DMS53 treated with DMSO at 0.1 percent for 48 hours (cell line): ENCODE measurements around the gene PIK3R1.
A peak's percentile ranks its signal among the peaks of the same experiment; 100 is the strongest.

Source experiments
- DNase-seq: peaks from one replicate; lab custom pipeline; 2025; ENCODE audit not compliant: unreplicated experiment; lab: John Stamatoyannopoulos, UW

PIK3R1 gene

DNA sequence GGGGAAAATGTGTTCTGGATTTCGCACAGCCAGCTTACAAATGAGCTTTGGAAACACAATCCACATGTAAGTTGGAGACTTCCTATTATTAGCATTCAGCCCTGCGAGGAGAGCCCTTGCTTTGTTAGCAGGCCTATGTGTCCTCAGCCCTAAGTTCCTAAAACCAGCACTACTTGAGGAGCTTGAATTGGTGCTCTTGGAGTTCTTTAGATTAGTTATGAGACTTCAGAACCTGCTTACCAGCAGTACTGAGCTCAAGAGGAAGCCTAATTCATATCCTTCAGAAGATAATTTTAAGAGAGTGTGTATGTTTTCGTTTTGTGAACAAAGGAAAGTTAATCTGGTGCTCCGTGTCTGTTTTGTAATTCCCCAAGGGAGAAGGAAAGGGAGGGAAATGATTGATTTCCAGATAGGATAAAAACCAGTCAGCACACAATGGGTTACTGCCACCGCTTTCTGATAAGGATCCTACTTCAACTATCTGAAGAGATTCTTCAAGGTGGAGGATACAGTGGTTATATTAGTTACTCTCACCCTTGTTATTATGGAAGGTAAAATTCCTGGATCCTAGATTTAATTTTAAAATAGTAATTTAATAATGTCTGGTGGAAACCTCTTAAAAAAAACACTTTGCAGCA is 35.2 kb downstream of the PIK3R1 start:
- DNase-seq, result no peak

DNA sequence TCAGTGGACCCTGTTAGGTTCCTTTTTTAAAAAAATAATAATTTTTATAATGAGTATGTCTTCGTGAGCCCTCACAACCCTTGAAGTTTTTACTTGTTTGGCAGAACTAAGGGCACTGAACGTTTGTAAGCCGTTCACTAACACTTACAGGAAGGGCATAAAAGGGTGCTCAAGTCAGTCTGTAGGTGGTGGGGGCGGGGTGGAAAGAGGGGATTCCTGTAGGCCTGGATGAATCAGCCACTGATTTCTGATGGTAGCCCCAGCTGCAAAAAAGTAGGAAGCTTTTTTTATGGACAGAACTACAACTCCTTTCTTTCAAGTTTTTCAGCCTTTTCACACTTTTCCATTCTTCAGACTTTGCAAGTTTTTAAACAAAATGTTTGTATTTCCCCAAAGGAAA is 35.8 kb downstream of the PIK3R1 start:
- DNase-seq, result no peak

DNA sequence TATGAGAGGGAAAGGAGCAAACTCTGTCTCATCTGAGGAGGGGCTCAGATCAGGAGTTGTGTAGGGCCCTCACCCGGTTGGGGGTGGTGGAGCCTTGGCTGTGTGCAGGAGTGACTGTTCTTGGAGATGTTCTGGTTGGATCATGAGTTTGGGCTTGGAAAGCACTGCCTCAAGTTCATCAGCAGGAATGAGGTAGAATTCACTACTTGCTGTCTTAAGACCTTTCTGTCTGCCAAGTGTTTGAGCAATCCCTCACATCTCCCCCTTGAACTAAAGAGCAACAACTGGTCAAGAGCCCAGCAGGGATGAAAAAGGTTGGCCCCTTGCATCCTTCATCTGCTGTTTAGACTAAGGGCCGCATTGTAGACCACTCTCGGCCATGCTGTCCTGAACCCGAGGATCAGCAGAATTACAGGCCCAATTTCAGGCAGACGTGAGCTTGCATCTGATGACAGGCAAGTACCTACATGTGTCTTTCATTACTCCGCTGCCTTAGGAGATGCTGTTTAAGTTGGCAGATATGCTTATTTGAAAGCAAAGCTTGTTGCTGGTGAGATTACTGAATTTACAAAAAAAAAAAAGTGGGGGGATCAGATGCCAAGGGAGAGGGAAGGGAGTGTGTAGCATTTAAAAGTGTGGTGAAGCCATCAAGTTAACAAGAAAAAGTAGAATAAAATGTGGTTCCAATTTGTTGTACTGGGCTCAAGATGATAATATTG is 36.4 kb downstream of the PIK3R1 start:
- DNase-seq, result no peak

DNA sequence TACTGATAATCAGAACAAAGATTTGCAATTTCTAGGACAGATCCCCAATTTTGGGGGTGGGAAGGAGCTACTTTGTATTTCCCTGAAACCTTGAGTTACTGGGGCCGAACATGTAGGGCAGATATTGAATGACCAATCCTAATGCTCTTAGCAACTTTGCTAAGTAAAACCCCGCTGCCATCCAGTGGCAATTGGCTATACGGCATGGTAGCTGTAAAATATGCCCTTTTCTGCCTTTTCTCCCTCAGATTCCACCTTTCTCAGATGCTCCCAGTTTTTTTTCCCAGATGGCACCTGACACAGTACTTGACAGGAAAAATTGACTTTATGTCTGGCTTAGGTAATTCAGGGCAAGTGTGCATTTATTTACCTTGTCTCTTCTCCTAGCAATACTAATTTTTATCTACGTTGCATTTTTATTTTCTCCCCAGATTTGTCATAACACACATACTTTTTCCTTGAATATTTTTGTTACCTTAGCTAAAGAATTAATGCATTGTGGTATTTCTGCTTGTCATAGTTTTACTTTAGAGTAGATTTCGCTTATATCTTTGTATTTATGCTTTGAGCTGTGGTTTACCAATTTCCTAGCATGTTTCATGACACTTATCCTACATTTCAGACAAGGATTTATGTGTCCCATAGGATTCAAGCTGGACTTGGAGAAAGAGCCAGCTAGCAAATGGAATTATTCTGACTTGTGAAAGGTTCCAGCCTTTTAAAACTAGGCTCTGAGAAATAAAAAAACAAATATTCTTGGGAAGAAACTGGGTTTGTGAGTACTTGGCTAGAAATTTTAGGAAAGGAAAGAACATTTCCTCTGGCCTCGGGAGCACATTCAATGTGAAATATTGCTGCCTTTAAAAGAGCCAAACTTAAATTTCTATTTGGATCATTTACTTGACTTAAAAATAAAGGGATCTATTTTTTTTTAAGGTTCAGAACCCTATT is 37.4 kb downstream of the PIK3R1 start:
- DNase-seq, result peak; percentile 69

DNA sequence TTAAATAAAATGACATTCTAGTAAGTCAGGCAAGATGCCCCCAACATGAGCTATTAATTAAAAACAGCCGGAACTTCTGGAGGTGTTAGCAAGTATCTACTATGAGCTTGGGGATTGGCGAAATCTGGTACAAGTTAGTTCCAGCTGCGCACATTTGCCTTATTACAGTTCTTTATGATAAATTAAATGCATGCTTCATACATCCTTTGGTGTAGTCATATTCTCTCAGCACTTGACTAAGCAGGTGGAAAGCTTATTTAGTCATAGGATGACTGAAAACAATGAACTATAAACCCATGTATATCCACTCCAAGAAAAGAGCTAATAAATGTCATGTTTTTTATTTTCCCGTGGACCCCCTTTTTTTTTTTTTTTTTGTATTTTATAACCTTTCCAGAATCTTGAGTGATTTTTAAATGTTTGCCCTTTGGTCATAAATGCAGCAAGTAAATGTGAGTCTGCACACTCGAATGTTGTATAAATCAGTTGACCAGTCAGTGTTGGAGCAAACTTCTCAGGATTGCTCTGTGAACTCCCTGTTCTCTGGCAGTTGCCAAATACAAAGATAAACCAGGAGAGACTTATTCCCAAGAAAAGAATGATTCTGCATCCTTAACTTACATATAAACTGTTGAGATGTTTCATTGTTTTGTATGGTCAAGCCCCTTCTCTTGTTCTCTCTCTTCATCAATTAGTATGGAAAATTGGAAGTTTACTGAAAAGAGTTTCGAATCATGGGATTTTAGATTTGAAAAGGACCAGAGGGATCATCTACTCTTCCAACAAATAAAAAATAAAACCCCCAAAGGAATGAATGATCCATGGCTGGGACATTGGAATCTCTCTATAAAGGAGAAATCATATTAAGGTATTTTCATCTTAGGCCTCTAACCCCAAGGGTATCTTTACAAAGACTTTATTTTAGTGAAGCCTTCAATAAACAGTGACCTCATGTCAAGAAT is 38.3 kb downstream of the PIK3R1 start:
- no peak for DNase-seq

- no peak for DNase-seq
These were observed 39.3 kb downstream of the PIK3R1 start for GRCh38 chr5:68254810-68255209.

- no peak for DNase-seq
These were observed 40.0 kb downstream of the PIK3R1 start for GRCh38 chr5:68255305-68256120.

DNA sequence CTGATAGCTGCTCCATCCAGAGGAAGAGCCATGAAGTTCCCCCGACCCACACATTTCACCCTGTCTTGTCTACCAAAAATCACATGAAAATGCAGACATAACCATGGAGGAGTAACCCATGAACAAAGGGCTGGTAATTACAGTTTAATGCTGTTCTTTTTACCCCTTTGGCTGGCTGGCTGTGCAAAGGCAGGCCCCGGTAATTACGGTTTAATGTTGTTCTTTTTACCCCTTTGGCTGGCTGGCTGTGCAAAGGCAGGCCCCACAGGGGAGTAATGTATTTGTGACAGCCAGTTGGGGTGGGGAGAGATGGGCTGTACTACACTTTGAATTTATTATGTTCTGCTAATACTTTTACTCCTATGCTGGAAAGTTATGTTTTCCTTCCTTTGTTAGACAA is 41.7 kb downstream of the PIK3R1 start:
- no peak for DNase-seq

DNA sequence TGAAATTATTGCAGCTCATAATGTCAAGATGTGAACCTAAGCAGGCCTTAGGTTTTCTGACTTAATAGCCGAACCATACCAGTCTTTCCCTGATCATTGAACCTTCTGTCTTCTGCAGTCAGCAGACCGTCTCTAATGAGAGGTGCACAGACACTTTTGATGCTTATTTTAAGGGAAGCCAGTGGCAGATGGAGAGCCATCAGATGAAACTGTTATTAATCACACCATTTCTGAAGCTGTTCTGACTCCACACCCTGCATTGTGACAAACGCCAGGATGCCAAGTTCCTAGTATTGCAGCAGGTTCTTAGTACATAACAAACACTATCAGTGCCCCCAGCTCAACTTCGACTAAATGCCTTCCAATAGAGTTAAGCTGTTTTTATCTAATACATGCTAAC is 43.0 kb downstream of the PIK3R1 start:
- DNase-seq, result no peak

- no peak for DNase-seq
These were observed 44.1 kb downstream of the PIK3R1 start for GRCh38 chr5:68259700-68260099.

DNA sequence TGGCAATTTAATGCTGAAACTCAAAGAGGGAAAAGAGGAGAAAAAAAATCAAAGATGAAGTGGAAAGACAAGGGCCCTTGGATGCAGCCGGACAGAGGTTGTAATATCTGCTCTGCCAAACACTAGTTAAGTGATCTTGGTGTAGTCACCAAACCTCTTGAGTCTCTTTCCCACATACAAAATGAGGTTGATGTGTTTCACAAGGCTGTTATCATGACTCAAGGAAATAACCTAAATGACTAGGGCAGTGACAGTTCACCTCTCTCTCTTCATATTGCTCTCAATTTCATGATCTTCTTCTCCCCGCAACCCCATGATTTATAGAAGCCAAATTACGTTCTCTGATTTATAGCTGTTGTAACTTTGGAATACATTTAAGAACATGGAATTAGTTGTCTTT is 44.9 kb downstream of the PIK3R1 start:
- DNase-seq, result no peak

DNA sequence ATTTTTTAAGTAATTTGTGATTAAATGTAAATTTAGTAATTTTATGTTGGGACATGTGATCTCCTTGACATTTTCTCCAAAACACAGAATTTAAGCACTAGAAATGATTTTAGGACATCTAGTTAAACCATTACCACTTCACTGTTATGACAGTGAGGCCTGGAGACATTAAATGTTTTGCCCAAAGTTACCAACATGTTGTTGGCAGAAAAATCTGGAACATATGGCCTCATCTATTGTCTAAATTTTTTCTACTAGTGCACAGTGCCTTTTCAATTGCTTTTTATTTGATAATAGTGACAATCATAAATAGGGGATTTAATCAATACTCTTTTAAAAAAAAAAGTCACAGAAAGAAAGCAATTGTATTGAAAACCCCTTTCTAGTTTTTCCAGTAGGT is 45.6 kb downstream of the PIK3R1 start:
- no peak for DNase-seq

GRCh38 chr5:68261569-68262065 is 46.1 kb downstream of the PIK3R1 start:
- no peak for DNase-seq

DNA sequence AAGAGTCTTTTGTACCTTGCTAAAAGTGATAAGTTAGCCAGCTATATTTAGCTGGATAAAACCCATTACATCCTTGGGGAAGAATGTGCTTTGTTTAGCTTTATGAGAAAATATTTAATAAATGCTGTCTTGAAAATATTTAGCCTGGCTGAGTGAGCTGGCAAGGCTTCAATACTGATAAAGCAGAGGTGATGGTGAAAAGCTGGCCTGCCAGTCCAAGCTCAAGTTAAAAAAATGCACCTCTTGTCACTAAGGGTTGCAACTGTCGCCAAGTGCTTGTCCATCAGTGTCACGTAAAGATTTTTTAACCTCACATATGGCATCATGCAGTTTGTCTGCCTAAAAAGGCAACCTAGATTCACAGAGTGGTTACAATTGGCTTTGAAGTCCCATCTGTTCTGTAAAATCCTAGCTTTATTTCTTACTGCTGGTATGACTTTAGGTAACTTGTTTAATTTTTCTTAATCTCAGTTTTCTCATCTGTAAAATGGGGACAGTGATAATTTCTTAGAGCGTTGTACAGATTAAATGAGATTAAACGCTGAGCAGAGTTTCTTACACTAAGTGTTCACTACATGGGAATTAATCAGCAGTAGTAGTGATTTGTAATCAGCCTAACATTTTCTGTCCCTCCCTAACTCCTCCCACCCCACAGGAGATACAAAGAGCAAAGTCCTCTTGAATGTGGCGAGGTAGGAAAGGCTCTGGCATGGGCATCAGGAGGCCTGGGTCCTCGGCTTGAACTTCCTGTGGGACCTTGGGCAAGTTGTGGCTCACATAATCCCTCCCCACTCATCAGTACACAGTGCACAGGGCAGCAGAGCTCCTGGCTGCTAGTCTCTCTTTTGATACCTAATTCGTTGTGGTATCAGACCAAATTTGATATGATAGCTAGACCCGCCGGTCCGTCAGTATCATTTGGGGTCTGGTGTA is 48.7 kb downstream of the PIK3R1 start:
- no peak for DNase-seq

GRCh38 chr5:68265347-68265746 is 49.8 kb downstream of the PIK3R1 start:
- no peak for DNase-seq

- no peak for DNase-seq
These were observed 50.4 kb downstream of the PIK3R1 start for GRCh38 chr5:68265822-68266395.

GRCh38 chr5:68266457-68266856 is 50.9 kb downstream of the PIK3R1 start:
- no peak for DNase-seq

DNA sequence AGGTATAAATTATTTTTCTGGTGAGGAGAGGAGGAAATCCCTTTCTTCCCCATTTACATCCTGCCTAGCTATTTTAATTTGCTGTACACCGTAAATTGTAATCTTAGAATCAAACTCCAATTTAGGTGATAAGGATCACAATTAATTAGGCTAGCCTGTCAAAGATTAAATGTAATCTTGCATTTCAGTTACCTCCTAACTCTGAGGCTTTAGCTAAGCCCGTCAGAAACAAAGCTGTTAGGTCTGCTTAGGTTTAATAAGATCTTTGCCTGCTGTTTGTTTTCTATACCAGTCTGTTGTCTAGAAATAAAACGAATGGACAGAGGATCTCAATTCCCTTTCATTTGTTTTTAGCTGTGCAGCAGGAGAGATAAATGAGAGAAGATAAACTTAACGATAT is 51.5 kb downstream of the PIK3R1 start:
- DNase-seq, result no peak
